Measurements from ENCODE around the gene ALDH3B2.

GRCh38 chr11:67630943-67631331, 43.5 kb downstream of the ALDH3B2 start:
- TF ChIP-seq, protein P1, sequence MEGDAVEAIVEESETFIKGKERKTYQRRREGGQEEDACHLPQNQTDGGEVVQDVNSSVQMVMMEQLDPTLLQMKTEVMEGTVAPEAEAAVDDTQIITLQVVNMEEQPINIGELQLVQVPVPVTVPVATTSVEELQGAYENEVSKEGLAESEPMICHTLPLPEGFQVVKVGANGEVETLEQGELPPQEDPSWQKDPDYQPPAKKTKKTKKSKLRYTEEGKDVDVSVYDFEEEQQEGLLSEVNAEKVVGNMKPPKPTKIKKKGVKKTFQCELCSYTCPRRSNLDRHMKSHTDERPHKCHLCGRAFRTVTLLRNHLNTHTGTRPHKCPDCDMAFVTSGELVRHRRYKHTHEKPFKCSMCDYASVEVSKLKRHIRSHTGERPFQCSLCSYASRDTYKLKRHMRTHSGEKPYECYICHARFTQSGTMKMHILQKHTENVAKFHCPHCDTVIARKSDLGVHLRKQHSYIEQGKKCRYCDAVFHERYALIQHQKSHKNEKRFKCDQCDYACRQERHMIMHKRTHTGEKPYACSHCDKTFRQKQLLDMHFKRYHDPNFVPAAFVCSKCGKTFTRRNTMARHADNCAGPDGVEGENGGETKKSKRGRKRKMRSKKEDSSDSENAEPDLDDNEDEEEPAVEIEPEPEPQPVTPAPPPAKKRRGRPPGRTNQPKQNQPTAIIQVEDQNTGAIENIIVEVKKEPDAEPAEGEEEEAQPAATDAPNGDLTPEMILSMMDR (IDR thresholded peaks at IDR 0.05), result peak in 1 of 4 experiments; percentile 0
- TF ChIP-seq POLR2A (IDR thresholded peaks at IDR 0.05), result no peak
